ENCODE data around the gene PRPF18.

PRPF18 gene

DNA sequence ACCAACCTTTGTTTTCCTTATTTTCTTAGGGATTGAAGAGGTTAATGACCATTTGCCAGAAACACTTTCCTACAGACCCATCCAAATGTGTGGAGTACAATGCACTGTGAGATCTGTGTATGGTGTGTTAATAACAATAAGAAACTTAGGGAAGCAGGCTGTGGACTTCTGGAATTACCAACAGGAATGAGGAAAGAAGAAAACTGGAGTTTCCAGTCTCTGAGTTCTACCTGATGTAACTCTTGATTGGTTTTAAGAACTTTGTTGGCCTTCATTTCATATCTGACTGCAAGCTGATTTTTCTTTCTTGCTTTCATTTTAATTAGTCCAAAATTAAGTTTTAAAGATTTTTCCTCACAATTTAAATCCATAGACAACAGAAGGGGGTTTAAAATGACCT is 43.5 kb downstream of the PRPF18 start:
- H3K79me1 ChIP-seq (ENCODE audit: low read length): no peaks in the 10 kb centered on the region
- H3K27me3 ChIP-seq (ENCODE audit: insufficient read depth, low read length, poor library complexity): no peaks in the 10 kb centered on the region
- no peak overlapping the region for H2AK5ac ChIP-seq (ENCODE audit: low read length)
- no peak overlapping the region for H2BK15ac ChIP-seq (replicated peaks; ENCODE audit: low read depth)
- no peak overlapping the region for H3K27ac ChIP-seq (ENCODE audit: low read depth, low read length)
- H3K4me3 ChIP-seq (ENCODE audit: low read length): no peak overlapping the region
- DNase-seq: no peak
- H3K4me2 ChIP-seq (ENCODE audit: low read length): no peak overlapping the region
- no peak overlapping the region for H3K23ac ChIP-seq (ENCODE audit: low read length)
- no peak overlapping the region for H3K18ac ChIP-seq (ENCODE audit: low read length)
- H2BK5ac ChIP-seq (ENCODE audit: low read length): no peak overlapping the region
- no peak overlapping the region for H3K9ac ChIP-seq (ENCODE audit: low read length)
- H4K8ac ChIP-seq (ENCODE audit: low read depth, low read length): no peak overlapping the region
- H3K36me3 ChIP-seq (ENCODE audit: control insufficient read depth, insufficient read depth, low read length): no peaks in the 10 kb centered on the region
- H3K56ac ChIP-seq (ENCODE audit: low read length): no peak overlapping the region
- no peaks in the 10 kb centered on the region for H3K79me2 ChIP-seq (ENCODE audit: control insufficient read depth, insufficient read depth, low read length)
- H4K5ac ChIP-seq (ENCODE audit: low read length): no peak overlapping the region
- no peaks in the 10 kb centered on the region for H3K4me1 ChIP-seq (ENCODE audit: control insufficient read depth, low read depth, low read length)
- no peak overlapping the region for H3K4ac ChIP-seq (ENCODE audit: low read depth, low read length)
- H2BK120ac ChIP-seq (ENCODE audit: low read depth, low read length): no peak overlapping the region

DNA sequence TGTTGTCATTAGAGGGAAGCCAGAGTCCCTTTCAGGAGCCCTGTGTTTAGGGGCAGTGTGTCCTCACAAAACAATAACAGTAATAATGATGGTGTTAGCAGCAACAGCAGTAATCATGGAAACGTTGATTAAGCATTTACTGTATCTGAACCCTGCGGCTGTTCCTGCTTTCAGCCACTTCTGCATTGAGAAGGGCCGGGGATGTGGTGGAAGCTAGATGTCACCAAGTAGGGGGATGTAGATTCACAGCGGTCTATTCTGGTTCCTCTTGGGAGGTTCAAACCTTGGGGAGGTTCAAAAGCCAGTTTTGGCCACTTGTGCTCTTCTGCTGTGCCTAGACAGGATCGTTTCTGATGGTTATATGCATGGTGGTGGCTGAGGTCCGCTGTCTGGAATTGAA is 44.8 kb downstream of the PRPF18 start:
- Histone ChIP-seq H3K27me3 (ENCODE audit: insufficient read depth, low read length, poor library complexity) (no peaks in the 10 kb centered on the region), H3K79me1 (ENCODE audit: low read length) (no peaks in the 10 kb centered on the region), H3K4me2 (ENCODE audit: low read length) (no peak overlapping the region), H2AK5ac (ENCODE audit: low read length) (no peak overlapping the region), H3K18ac (ENCODE audit: low read length) (no peak overlapping the region), H3K36me3 (ENCODE audit: control insufficient read depth, insufficient read depth, low read length) (no peaks in the 10 kb centered on the region), H3K4me1 (ENCODE audit: control insufficient read depth, low read depth, low read length) (no peaks in the 10 kb centered on the region), H3K27ac (ENCODE audit: low read depth, low read length) (no peak overlapping the region), H4K5ac (ENCODE audit: low read length) (no peak overlapping the region), H3K9ac (ENCODE audit: low read length) (no peak overlapping the region), H3K56ac (ENCODE audit: low read length) (no peak overlapping the region), H3K23ac (ENCODE audit: low read length) (no peak overlapping the region), H2BK5ac (ENCODE audit: low read length) (no peak overlapping the region), H2BK120ac (ENCODE audit: low read depth, low read length) (no peak overlapping the region), H2BK15ac (replicated peaks; ENCODE audit: low read depth) (no peak overlapping the region), H4K8ac (ENCODE audit: low read depth, low read length) (no peak overlapping the region), H3K79me2 (ENCODE audit: control insufficient read depth, insufficient read depth, low read length) (no peaks in the 10 kb centered on the region), H3K4me3 (ENCODE audit: low read length) (no peak overlapping the region), H3K4ac (ENCODE audit: low read depth, low read length) (no peak overlapping the region)
- WGBS (ENCODE audit: extremely low coverage, insufficient coverage, low lambda C conversion rate): no CpG with 5 or more reads among the region's 6 CpGs
- DNase-seq: no peak

DNA sequence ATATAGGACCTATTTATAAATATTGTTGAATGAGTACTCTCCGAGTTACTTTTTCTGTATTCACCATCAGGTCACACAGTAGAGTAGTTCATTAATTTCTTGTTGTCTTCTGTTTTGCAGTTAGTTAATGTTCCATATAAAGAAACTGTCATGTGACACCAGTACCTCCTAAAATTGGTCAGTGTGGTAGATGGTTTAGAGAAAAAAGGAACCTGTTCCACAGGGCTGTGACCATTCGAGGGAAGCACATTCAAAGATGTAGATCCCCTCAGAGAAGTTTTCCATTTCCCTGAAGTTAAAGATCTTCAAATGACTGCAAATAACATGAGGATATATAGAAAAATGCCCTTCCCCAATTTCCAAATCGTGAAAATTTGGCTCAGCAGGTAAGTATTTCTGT is 45.7 kb downstream of the PRPF18 start:
- Histone ChIP-seq H3K9ac (ENCODE audit: low read length) (no peak overlapping the region), H3K27ac (ENCODE audit: low read depth, low read length) (no peak overlapping the region), H3K56ac (ENCODE audit: low read length) (no peak overlapping the region), H2AK5ac (ENCODE audit: low read length) (no peak overlapping the region), H4K5ac (ENCODE audit: low read length) (no peak overlapping the region), H3K23ac (ENCODE audit: low read length) (no peak overlapping the region), H4K8ac (ENCODE audit: low read depth, low read length) (no peak overlapping the region), H3K18ac (ENCODE audit: low read length) (no peak overlapping the region), H3K27me3 (ENCODE audit: insufficient read depth, low read length, poor library complexity) (no peaks in the 10 kb centered on the region), H3K4me2 (ENCODE audit: low read length) (no peak overlapping the region), H3K4me3 (ENCODE audit: low read length) (no peak overlapping the region), H3K79me1 (ENCODE audit: low read length) (no peaks in the 10 kb centered on the region), H2BK5ac (ENCODE audit: low read length) (no peak overlapping the region), H3K4me1 (ENCODE audit: control insufficient read depth, low read depth, low read length) (no peaks in the 10 kb centered on the region), H3K79me2 (ENCODE audit: control insufficient read depth, insufficient read depth, low read length) (no peaks in the 10 kb centered on the region), H3K4ac (ENCODE audit: low read depth, low read length) (no peak overlapping the region), H2BK120ac (ENCODE audit: low read depth, low read length) (no peak overlapping the region), H2BK15ac (replicated peaks; ENCODE audit: low read depth) (no peak overlapping the region), H3K36me3 (ENCODE audit: control insufficient read depth, insufficient read depth, low read length) (no peaks in the 10 kb centered on the region)
- DNase-seq: no peak
- no CpG with 5 or more reads among the region's 3 CpGs for WGBS (ENCODE audit: extremely low coverage, insufficient coverage, low lambda C conversion rate)

DNA sequence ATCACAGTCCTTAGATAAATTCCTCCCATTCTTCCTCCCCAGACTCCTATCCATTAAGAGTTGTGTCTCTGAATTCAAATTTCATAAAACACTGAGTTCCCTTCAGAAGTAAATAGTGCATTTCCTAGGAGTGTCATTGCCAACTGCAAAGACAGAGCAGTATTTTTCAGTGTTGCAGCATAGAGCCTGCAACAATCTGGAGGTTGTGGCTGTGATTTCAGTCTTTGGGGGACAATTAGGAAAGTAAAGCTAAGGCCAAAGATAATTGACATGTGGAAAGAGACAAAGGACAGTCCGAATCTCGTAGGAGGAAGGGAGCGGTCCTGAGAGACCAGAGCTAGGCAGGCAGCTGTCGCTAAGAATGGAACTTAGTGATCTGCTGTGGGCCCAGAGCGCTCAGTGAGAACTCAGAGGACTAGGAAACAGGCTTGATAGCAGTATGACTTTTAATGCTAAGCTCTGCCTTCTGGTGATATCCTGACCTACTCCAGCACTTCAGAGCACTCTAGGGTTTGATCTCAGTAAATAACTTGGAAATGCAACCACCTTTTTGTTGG is 46.2 kb downstream of the PRPF18 start:
- Histone ChIP-seq H4K8ac (ENCODE audit: low read depth, low read length) (no peak overlapping the region), H3K27me3 (ENCODE audit: insufficient read depth, low read length, poor library complexity) (no peaks in the 10 kb centered on the region), H3K36me3 (ENCODE audit: control insufficient read depth, insufficient read depth, low read length) (no peaks in the 10 kb centered on the region), H4K5ac (ENCODE audit: low read length) (no peak overlapping the region), H3K23ac (ENCODE audit: low read length) (no peak overlapping the region), H3K79me2 (ENCODE audit: control insufficient read depth, insufficient read depth, low read length) (no peaks in the 10 kb centered on the region), H3K27ac (ENCODE audit: low read depth, low read length) (no peak overlapping the region), H3K4me1 (ENCODE audit: control insufficient read depth, low read depth, low read length) (no peaks in the 10 kb centered on the region), H3K9ac (ENCODE audit: low read length) (no peak overlapping the region), H3K18ac (ENCODE audit: low read length) (no peak overlapping the region), H2BK5ac (ENCODE audit: low read length) (no peak overlapping the region), H3K4ac (ENCODE audit: low read depth, low read length) (no peak overlapping the region), H2BK15ac (replicated peaks; ENCODE audit: low read depth) (no peak overlapping the region), H2AK5ac (ENCODE audit: low read length) (no peak overlapping the region), H3K4me3 (ENCODE audit: low read length) (no peak overlapping the region), H3K79me1 (ENCODE audit: low read length) (no peaks in the 10 kb centered on the region), H3K4me2 (ENCODE audit: low read length) (no peak overlapping the region), H3K56ac (ENCODE audit: low read length) (no peak overlapping the region), H2BK120ac (ENCODE audit: low read depth, low read length) (no peak overlapping the region)
- no CpG with 5 or more reads among the region's 5 CpGs for WGBS (ENCODE audit: extremely low coverage, insufficient coverage, low lambda C conversion rate)
- no peak for DNase-seq

DNA sequence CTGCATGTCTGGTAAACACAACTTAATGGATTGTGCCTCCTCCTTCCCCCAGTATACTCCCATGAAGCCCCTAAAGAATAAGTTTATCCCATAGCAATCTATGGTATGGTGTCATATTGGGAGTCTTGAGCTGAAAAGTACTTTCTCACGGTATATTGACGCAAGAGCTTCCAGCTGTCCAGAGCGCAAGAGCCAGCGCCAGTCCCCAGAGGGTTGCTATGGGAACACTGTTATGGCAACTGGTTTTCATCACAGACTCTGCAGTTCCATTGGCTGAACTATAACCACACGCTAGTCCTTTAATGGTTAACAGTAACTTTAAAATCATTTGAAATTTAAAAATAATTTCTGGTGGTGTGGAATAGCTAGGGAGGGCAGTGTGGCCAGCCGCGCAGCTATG is 46.9 kb downstream of the PRPF18 start:
- Histone ChIP-seq H3K4me1 (ENCODE audit: control insufficient read depth, low read depth, low read length) (no peaks in the 10 kb centered on the region), H3K79me1 (ENCODE audit: low read length) (no peaks in the 10 kb centered on the region), H2BK5ac (ENCODE audit: low read length) (no peak overlapping the region), H4K8ac (ENCODE audit: low read depth, low read length) (no peak overlapping the region), H3K27me3 (ENCODE audit: insufficient read depth, low read length, poor library complexity) (no peaks in the 10 kb centered on the region), H3K36me3 (ENCODE audit: control insufficient read depth, insufficient read depth, low read length) (no peaks in the 10 kb centered on the region), H3K4ac (ENCODE audit: low read depth, low read length) (no peak overlapping the region), H3K23ac (ENCODE audit: low read length) (no peak overlapping the region), H3K9ac (ENCODE audit: low read length) (no peak overlapping the region), H3K18ac (ENCODE audit: low read length) (no peak overlapping the region), H2BK120ac (ENCODE audit: low read depth, low read length) (no peak overlapping the region), H3K56ac (ENCODE audit: low read length) (no peak overlapping the region), H3K4me3 (ENCODE audit: low read length) (no peak overlapping the region), H3K4me2 (ENCODE audit: low read length) (no peak overlapping the region), H3K79me2 (ENCODE audit: control insufficient read depth, insufficient read depth, low read length) (no peaks in the 10 kb centered on the region), H4K5ac (ENCODE audit: low read length) (no peak overlapping the region), H2BK15ac (replicated peaks; ENCODE audit: low read depth) (no peak overlapping the region), H3K27ac (ENCODE audit: low read depth, low read length) (no peak overlapping the region), H2AK5ac (ENCODE audit: low read length) (no peak overlapping the region)
- DNase-seq: peak; percentile 29
- WGBS (ENCODE audit: extremely low coverage, insufficient coverage, low lambda C conversion rate): no CpG with 5 or more reads among the region's 7 CpGs

DNA sequence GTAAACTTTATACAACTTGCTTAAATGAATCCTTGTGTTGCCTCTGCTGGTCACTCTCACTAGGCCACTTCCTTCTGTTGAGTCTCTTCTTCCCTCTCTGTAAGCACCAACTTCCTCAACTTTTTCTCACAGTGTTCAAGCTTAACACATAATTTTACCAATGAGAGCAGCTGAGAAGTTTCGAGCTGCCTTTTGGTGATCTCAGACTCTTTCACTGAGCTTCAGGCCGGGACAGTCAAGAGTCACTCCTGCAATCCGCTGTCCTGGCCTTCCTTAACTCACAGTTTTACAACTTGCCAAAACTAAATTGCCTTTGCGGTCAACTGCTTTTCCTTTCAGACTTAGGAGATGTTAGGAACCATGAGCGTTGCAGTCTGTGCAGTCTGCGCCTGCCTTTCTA is 47.4 kb downstream of the PRPF18 start:
- Histone ChIP-seq H2AK5ac (ENCODE audit: low read length) (no peak overlapping the region), H2BK15ac (replicated peaks; ENCODE audit: low read depth) (no peak overlapping the region), H4K5ac (ENCODE audit: low read length) (no peak overlapping the region), H3K4ac (ENCODE audit: low read depth, low read length) (no peak overlapping the region), H2BK120ac (ENCODE audit: low read depth, low read length) (no peak overlapping the region), H3K4me1 (ENCODE audit: control insufficient read depth, low read depth, low read length) (no peaks in the 10 kb centered on the region), H3K79me2 (ENCODE audit: control insufficient read depth, insufficient read depth, low read length) (no peaks in the 10 kb centered on the region), H4K8ac (ENCODE audit: low read depth, low read length) (no peak overlapping the region), H3K23ac (ENCODE audit: low read length) (no peak overlapping the region), H3K27me3 (ENCODE audit: insufficient read depth, low read length, poor library complexity) (no peaks in the 10 kb centered on the region), H2BK5ac (ENCODE audit: low read length) (no peak overlapping the region), H3K4me2 (ENCODE audit: low read length) (no peak overlapping the region), H3K56ac (ENCODE audit: low read length) (no peak overlapping the region), H3K79me1 (ENCODE audit: low read length) (no peaks in the 10 kb centered on the region), H3K9ac (ENCODE audit: low read length) (no peak overlapping the region), H3K18ac (ENCODE audit: low read length) (no peak overlapping the region), H3K4me3 (ENCODE audit: low read length) (no peak overlapping the region), H3K27ac (ENCODE audit: low read depth, low read length) (no peak overlapping the region), H3K36me3 (ENCODE audit: control insufficient read depth, insufficient read depth, low read length) (no peaks in the 10 kb centered on the region)
- no peak for DNase-seq
- WGBS (ENCODE audit: extremely low coverage, insufficient coverage, low lambda C conversion rate): no CpG with 5 or more reads among the region's 6 CpGs
